ENCODE measurements around the gene CRYBB3. TPM values are rescaled to one million over a fixed set of nuclear protein-coding genes. Genes with fewer than 3 reads are reported as not detected.
A peak's percentile ranks its signal among the peaks of the same experiment; 100 is the strongest.

CRYBB3 gene
- total RNA-seq, 1 experiment from 2014 or later = 0.48 TPM

GRCh38 chr22:25235547-25236290 is 36.1 kb downstream of the CRYBB3 start:
- Mint-ChIP-seq H3K9me3 (peaks cover 4% of the 10 kb centered on the region; the same call in 1 of the 2 replicates), H3K27ac (no peak overlapping the region), H3K4me1 (no peaks in the 10 kb centered on the region; the same call in 1 of the 2 replicates), H3K4me3 (no peak overlapping the region), H3K27me3 (ENCODE audit: low read depth) (peaks cover 2% of the 10 kb centered on the region; the same call in 1 of the 2 replicates), H3K36me3 (no peaks in the 10 kb centered on the region)
- ATAC-seq (peak; percentile 98), DNase-seq (ENCODE audit: low spot score) (peak; percentile 93)
- ChIA-PET POLR2A (no interaction called here), CTCF (interaction anchor here (0.6 to 2.3 kb wide), 9 partner anchors 11 to 537 kb away, joined by 3 to 19 read pairs (median 3); no protein-coding TSS in a partner anchor)
- no peak for TF ChIP-seq NFATC4 (CRISPR knock-in tag; IDR thresholded peaks at IDR 0.05)
- TF ChIP-seq ZNF396 (CRISPR knock-in tag; IDR thresholded peaks at IDR 0.05; ENCODE audit: borderline replicate concordance) = no peak
- TF ChIP-seq MXD4 (CRISPR knock-in tag; IDR thresholded peaks at IDR 0.05; ENCODE audit: borderline replicate concordance) = no peak
- TF ChIP-seq, protein P1, sequence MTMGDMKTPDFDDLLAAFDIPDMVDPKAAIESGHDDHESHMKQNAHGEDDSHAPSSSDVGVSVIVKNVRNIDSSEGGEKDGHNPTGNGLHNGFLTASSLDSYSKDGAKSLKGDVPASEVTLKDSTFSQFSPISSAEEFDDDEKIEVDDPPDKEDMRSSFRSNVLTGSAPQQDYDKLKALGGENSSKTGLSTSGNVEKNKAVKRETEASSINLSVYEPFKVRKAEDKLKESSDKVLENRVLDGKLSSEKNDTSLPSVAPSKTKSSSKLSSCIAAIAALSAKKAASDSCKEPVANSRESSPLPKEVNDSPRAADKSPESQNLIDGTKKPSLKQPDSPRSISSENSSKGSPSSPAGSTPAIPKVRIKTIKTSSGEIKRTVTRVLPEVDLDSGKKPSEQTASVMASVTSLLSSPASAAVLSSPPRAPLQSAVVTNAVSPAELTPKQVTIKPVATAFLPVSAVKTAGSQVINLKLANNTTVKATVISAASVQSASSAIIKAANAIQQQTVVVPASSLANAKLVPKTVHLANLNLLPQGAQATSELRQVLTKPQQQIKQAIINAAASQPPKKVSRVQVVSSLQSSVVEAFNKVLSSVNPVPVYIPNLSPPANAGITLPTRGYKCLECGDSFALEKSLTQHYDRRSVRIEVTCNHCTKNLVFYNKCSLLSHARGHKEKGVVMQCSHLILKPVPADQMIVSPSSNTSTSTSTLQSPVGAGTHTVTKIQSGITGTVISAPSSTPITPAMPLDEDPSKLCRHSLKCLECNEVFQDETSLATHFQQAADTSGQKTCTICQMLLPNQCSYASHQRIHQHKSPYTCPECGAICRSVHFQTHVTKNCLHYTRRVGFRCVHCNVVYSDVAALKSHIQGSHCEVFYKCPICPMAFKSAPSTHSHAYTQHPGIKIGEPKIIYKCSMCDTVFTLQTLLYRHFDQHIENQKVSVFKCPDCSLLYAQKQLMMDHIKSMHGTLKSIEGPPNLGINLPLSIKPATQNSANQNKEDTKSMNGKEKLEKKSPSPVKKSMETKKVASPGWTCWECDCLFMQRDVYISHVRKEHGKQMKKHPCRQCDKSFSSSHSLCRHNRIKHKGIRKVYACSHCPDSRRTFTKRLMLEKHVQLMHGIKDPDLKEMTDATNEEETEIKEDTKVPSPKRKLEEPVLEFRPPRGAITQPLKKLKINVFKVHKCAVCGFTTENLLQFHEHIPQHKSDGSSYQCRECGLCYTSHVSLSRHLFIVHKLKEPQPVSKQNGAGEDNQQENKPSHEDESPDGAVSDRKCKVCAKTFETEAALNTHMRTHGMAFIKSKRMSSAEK (CRISPR knock-in tag; IDR thresholded peaks at IDR 0.05; ENCODE audit: borderline replicate concordance) = peak; percentile 73; the same call in 1 of the 2 replicates
- TF ChIP-seq ZNF423 (CRISPR knock-in tag; IDR thresholded peaks at IDR 0.05) = no peak
- TF ChIP-seq SMAD3 (CRISPR knock-in tag; IDR thresholded peaks at IDR 0.05; ENCODE audit: borderline replicate concordance) = no peak
- TF ChIP-seq, protein P2, sequence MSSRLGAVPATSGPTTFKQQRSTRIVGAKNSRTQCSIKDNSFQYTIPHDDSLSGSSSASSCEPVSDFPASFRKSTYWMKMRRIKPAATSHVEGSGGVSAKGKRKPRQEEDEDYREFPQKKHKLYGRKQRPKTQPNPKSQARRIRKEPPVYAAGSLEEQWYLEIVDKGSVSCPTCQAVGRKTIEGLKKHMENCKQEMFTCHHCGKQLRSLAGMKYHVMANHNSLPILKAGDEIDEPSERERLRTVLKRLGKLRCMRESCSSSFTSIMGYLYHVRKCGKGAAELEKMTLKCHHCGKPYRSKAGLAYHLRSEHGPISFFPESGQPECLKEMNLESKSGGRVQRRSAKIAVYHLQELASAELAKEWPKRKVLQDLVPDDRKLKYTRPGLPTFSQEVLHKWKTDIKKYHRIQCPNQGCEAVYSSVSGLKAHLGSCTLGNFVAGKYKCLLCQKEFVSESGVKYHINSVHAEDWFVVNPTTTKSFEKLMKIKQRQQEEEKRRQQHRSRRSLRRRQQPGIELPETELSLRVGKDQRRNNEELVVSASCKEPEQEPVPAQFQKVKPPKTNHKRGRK (CRISPR knock-in tag; IDR thresholded peaks at IDR 0.05; ENCODE audit: borderline replicate concordance) = no peak
- TF ChIP-seq OVOL2 (CRISPR knock-in tag; IDR thresholded peaks at IDR 0.05; ENCODE audit: borderline replicate concordance) = no peak
- peak; percentile 96 for TF ChIP-seq NFYB (CRISPR knock-in tag; conservative IDR thresholded peaks at IDR 0.05; ENCODE audit: low read depth)
- TF ChIP-seq ARID4B (CRISPR knock-in tag; IDR thresholded peaks at IDR 0.05; ENCODE audit: borderline replicate concordance) = no peak
- TF ChIP-seq PREB (CRISPR knock-in tag; IDR thresholded peaks at IDR 0.05; ENCODE audit: borderline replicate concordance) = no peak
- TF ChIP-seq SP1 (CRISPR knock-in tag; conservative IDR thresholded peaks at IDR 0.05) = peak; percentile 93
- no peak for TF ChIP-seq RORB (CRISPR knock-in tag; IDR thresholded peaks at IDR 0.05)
- no peak for TF ChIP-seq FOXP1 (CRISPR knock-in tag; IDR thresholded peaks at IDR 0.05; ENCODE audit: borderline replicate concordance)
- TF ChIP-seq GRHL2 (CRISPR knock-in tag; IDR thresholded peaks at IDR 0.05; ENCODE audit: insufficient replicate concordance, severe bottlenecking) = no peak
- TF ChIP-seq, protein P3, sequence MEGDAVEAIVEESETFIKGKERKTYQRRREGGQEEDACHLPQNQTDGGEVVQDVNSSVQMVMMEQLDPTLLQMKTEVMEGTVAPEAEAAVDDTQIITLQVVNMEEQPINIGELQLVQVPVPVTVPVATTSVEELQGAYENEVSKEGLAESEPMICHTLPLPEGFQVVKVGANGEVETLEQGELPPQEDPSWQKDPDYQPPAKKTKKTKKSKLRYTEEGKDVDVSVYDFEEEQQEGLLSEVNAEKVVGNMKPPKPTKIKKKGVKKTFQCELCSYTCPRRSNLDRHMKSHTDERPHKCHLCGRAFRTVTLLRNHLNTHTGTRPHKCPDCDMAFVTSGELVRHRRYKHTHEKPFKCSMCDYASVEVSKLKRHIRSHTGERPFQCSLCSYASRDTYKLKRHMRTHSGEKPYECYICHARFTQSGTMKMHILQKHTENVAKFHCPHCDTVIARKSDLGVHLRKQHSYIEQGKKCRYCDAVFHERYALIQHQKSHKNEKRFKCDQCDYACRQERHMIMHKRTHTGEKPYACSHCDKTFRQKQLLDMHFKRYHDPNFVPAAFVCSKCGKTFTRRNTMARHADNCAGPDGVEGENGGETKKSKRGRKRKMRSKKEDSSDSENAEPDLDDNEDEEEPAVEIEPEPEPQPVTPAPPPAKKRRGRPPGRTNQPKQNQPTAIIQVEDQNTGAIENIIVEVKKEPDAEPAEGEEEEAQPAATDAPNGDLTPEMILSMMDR (IDR thresholded peaks at IDR 0.05) = peak; percentile 69
- TF ChIP-seq NR2C2 (CRISPR knock-in tag; IDR thresholded peaks at IDR 0.05) = no peak
- TF ChIP-seq TEAD1 (CRISPR knock-in tag; IDR thresholded peaks at IDR 0.05) = no peak
- TF ChIP-seq ATF2 (CRISPR knock-in tag; IDR thresholded peaks at IDR 0.05; ENCODE audit: borderline replicate concordance, low read depth) = no peak
- no peak for TF ChIP-seq MYBL2 (CRISPR knock-in tag; IDR thresholded peaks at IDR 0.05)
- TF ChIP-seq TCF7 (CRISPR knock-in tag; IDR thresholded peaks at IDR 0.05; ENCODE audit: low read depth) = no peak

Data from WTC11 (cell line).